LHCN-M2 (cell line): Measurements from ENCODE around the gene ZNF837. TPM values are rescaled to one million over a fixed set of nuclear protein-coding genes. Genes with fewer than 3 reads are reported as not detected.

Experiments used
- DNase-seq: peaks from one replicate; pipeline ENCODE4 v3.0.0-alpha.2; 2012; ENCODE audit warnings: low read depth
- total RNA-seq: library from RNA; depleted of rRNA; stranded (reverse); fragments of >200 nt; gene quantifications from 2 replicates; pipeline ENCODE4 v1.2.3, GENCODE V29; 2014

The ZNF837 gene
- total RNA-seq, 1 experiment from 2014 or later, result 4.6 TPM

DNA sequence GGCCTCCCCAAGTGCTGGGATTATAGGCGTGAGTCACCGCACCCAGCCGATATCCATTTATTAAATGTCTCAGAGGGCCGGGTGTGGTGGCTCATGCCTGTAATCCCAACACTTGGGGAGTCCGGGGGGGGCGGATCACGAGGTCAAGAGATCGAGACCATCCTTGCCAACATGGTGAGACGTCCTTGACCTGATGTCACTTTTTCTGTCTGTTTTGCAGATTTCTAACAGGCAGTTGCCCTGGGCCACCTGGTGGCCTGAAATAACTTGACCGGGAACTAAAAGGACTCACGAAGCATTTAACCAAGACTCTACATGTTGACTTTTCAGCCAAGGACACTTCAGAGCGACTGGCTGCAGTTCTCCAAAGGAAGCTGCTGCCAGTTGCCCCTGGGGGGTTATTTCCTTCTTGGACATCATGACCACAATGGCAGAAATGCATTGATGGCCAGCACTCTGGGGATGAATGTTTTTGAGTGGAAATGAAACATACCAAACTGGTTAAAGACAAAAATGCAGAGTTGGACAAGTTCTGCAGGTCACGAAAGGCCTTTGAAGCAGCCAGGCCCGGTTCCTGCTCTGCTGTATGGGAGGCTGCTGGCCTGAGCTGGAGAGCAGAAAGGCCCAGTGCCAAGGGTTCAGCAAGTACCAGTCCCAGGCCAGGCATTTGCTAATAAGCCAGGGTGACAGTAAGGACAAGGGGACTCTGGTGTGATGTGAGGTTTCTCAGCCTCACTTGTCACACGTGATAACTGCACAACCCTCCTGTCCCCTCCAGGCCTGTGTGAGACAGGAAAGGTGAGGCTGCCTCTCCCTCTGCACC is 8.3 kb downstream of the ZNF837 start:
- DNase-seq, result no peak

DNA sequence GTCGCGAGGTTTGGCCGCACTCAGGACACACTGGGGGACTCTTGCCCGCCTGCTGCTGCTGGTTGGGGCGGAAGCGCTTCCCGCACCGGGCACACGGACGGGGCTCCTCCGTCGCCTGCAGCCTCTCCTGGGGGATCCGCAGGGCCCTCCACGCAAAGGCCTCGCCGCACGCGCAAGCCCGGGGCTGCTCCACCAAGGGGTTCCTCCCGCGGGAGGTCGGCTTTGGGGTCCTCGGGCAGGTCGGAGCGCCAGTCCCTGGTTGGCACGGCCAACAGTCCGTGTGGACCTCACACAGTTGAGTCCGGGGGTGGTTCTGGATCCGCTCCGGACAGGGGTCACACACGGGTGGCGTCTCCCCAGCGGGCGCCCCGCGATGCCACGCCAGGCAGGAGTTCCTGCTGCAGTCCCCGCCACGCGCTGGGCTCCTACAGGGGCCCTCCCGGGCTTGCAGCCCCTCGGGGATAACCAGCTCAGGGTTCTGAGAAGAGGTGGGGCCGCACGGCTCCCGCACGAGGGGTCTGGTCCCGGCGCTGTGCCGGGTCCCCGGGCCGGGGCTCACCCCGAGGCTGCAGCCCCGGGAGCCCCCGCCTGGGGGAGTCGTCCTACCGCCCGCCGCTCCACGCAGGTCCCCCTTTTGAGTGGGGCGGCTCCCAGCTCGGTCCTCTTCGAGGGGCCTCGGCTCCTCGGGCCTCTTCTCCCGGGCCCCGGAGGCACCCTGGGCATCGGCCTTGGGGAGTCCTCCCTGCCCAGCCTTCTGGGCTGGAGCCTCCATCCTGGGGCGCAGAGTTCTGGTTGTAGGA is 12.1 kb downstream of the ZNF837 start:
- DNase-seq, result no peak

DNA sequence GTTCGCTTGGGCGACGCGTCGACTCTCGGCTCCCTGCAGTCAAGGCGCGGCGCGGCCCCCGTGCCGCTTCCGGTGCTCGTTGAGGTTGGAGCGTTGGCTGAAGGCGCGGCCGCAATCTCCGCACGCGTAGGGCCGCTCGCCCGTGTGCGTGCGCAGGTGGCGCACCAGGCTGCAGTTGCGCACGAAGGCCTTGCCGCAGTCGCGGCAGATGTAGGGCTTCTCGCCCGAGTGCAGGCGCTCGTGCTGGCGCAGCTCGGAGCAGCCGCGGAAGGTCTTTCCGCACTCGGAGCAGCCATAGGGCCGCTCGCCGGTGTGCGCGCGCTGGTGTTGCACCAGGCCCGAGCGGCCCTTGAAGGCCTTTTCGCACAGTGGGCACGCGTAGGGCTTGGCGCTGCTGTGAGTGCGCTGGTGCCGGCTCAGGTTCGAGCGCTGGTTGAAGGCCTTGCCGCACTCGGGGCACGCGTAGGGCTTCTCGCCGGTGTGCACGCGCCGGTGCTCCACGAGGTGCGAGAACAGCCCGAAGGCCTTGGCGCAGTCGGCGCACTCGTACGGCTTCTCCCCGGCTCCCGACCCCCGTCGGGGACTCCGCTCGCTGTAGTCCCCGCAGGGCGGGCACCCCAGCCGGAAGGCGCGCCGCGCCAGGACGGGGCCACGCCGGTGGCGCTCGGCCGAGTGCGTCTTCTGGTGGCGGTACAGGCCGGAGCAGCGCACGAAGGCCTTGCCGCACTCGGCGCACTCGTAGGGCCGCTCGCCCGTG is 13.0 kb downstream of the ZNF837 start:
- DNase-seq, result no peak

DNA sequence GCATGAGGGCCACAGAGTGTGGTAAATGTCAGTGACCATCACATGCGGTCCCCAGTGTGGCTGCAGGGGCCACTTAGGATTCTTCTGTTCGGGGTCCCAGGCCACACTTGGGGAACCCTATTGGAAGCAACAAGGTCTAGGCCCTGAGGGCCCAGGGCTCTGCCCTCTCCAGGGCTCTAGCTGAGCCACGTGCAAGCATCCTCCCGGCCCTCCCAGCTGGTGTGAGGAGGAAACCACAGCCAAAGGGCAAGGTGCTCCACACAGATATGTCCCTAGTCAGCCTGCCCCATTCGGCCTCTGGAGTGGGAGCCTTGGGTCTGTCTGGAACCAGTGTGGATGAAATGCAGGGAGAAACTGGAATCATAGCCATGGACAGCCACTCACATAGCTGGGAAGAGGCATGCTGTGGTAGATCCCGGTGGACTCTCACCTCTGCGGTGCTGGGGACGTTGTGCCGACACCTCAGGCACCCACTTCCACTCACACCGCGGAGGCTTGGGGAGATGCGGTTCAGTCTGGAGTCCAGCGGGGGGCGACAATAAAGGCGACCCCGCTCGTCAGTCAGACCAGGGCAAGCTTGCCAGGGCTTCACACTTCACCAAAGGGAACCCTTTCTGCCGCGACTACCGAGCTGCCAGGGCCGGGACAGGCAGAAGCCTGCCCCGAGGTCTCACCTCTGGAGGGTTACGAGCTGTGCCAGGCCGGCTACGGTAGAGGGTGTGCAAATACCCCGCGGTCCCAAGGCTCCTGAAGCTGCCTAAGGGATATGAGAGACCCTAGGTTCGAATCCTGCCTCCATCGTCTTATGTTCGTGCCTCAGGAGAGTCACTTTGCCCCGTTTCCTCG is 14.0 kb downstream of the ZNF837 start:
- DNase-seq, result no peak

DNA sequence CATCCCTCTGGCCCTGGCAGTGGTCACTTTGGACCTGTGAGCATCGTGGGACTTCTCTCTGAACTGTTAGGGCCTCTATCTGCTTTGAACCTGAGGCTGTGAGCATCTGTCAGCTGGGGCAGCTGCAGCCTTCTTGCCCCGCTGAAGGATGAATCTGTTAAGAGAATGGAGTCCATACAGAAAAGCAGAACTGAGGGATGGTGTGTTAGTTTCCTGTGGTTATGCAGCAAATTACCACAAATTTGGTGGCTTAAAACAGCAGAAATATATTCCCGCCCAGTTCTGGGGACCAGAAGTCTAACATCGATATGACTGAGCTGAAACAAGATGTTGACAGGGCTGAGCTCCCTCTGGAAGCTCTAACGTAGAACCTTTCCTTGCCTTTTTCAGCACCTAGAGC is 16.7 kb downstream of the ZNF837 start:
- no peak for DNase-seq

DNA sequence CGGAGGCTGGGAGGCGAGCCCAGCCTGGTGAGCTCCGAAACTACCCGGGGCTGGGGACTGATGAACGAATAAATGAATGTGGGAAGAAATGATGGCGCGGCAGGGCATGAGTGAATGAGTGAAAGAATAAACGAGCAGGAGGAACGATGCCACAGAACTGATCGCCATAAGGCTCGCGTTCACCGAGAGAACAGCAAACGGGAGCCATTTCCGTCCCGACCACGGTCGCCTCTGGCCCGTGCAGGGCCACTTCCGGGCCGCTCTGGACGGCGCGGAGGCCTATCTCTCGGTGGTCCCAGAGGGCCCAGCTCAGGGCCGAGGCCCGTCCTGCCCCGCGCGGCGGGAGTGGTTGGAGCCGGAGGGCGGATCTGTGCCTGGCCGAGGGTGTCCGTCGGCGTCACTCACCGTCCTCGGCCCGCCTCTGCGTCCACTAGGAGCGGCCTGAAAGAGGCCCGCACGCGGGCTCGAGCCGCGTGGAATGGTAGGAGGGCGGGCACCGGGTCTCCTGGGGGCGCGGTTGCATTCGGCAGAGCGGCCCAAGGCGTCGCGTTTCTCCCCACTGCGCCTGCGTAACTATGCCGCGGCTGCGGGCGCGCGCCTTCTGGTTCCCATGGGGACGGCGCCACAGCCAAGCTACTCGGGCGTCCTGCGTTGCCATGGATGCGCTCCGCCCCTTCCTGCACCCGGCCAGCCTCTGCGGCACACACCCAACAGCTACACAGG is 18.4 kb downstream of the ZNF837 start, which contains the start of gene ZNF497:
TSS of gene ZNF497 (minus strand) at position 480 of the 723 bp plus-strand sequence. CDS start 5,116 bp downstream, outside the sequence.
- peak; percentile 93 for DNase-seq

DNA sequence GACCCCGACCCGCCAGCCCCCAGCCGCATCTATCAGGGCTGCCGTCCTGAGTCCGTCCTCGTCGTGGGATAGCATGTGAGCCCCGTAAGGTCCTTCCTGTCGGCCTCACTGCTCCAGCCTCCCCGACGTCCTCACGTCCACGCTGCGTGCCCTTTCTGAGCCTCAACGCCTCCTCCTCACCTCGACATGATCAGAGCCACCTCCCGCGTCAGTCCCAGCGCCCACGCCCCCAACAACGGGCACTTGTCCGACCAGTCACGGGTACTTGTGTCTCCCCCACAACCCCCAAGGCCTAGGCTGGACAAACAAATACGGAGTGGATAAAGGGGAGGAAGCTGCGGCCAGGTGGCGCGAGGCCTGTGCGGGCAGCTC is 18.9 kb downstream of the ZNF837 start:
- peak; percentile 54 for DNase-seq

DNA sequence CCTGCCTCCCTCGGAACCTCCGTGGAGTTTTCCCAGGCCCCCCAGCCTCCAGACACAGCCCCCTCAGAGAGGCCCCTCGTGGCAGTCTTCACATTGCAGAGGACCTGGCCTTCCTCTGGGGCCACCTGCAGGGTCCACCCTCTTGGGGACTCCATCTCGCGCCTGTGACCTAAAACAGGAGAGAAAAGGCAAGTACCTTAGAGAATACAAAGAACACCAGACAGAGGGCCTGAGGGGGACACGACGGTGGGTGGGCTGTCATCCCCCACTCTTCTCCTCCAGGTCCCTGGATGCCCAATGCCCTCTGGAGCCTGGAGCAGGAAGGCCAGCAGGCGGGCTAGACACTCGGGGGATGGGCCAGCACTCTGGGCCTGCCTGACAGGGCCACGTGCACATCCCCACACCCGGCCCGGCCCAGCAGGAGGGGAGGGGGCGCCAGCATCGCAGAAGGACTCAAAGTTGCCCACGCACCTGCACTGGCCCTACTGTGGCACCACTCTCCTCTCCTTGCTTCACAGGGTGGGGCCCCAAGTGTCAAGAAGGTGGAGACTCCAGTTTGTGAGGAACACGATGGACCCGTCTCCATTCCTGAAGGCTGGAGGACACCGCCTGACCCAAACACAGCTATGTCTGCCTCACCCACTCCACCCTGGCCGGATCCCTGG is 23.2 kb downstream of the ZNF837 start:
- DNase-seq, result no peak

DNA sequence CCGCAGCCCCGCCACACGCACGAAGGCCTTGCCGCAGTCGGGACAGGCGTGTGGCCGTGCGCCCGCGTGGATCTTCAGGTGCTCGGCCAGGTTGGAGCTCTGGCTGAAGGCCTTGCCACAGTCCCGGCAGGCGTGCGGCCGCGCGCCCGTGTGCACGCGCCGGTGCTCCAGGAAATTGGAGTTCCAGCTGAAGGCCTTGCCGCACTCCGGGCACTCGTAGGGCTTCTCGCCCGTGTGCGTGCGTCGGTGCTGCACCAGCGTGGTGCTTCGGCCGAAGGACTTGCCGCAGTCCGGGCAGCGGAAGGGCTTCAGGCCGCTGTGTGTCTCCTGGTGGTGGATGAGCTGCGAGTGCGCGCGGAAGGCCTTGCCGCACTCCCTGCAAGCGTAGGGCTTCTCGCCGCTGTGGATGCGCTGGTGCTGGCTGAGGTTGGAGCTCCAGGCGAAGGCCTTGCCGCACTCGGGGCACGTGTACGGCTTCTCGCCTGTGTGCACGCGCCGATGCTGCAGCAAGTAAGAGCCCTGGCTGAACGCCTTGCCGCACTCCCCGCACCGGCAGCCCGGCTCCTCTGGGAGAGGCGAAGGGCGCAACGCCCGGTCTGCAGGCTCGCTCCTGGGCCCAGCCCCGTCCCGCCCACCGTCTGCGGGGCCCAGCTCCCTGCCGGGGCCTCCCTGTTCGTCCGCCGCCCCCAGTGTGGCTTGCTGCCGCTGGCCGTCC is 23.9 kb downstream of the ZNF837 start:
- no peak for DNase-seq

DNA sequence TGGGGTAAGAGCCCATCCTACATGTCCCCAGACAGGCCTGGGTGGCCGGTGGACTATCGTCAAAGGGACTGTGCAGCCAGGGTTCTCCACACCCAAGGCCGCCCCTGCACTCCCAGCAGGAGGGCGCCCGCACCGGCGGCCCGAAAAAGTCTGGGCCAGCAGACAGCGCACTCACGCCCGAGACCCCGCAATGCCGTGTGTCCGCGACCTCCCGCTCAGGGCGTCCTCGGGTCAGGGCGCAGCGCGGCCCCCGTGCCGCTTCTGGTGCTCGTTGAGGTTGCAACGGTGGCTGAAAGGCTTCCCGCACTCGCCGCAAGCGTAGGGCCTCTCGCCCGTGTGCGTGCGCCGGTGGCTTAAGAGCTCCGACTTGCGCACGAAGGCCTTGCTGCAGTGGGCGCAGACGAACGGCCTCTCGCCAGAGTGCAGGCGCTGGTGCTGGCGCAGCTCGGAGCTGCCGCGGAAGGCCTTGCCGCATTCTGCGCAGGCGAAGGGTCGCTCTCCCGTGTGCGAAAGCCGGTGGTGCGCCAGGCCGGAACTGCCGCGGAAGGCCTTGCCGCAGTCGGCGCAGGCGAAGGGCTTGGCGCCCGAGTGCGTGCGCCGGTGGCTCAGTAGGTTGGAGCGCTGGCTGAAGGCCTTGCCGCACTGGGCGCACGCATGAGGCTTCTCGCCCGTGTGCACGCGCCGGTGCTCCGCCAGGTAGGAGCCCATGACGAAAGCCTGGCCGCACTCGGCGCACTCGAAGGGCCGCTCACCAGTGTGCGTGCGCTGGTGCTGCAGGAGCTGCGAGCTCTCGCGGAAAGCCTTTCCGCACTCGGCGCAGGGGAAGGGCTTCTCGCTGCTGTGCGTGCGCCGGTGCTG is 24.7 kb downstream of the ZNF837 start:
- peak; percentile 29 for DNase-seq

DNA sequence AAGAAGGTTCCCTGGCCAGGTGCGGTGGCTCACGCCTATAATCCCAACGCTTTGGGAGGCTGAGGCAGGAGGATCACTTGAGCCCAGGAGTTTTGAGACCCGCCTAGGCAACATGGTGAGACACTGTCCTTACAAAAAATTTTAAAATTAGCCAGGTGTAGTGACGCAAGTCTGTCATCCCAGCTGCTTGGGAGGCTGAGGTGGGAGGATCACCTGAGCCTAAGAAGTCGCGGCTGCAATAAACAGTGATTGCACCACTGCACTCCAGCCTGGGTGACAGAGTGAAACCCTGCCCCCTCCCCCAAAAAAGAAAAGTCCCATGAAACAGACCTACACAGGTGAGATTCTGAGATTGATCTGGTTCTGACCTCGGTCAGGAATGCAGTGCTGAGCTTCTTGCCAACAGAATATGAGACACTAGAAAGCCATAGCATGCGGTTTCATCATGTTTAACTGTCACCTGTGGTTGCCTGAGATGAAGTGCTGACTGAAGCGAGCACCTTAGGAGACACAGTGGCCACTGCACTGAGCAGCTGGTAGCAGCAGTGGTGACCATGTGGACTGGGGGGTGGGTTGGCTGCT is 25.5 kb downstream of the ZNF837 start:
- no peak for DNase-seq

DNA sequence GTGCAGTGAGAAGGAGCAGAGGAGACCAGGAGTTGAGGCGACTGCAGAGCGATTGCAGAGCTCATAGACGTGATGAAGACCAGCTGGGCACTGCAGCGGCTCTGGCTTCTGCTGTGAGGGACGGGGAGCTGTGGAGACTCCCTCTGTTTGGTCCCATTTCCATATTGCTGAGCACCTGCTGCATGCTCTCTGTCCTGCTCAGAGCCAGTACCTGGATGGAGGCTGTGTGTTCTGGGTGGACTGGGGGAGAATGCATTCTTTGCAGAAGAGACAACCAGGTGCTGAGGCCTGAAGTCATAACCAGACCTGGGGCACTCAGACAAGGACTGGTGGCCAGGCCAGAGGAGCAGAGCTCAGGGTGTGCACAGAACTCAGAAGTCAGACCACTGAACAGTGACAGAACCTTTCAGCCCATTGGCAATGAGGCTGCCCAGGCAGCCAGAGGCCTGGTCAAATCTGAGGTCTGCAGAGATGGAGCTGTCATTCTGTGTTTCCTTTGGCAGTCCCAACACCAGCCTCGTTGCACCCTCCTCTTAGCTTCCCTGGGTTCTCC is 26.3 kb downstream of the ZNF837 start:
- DNase-seq, result no peak

DNA sequence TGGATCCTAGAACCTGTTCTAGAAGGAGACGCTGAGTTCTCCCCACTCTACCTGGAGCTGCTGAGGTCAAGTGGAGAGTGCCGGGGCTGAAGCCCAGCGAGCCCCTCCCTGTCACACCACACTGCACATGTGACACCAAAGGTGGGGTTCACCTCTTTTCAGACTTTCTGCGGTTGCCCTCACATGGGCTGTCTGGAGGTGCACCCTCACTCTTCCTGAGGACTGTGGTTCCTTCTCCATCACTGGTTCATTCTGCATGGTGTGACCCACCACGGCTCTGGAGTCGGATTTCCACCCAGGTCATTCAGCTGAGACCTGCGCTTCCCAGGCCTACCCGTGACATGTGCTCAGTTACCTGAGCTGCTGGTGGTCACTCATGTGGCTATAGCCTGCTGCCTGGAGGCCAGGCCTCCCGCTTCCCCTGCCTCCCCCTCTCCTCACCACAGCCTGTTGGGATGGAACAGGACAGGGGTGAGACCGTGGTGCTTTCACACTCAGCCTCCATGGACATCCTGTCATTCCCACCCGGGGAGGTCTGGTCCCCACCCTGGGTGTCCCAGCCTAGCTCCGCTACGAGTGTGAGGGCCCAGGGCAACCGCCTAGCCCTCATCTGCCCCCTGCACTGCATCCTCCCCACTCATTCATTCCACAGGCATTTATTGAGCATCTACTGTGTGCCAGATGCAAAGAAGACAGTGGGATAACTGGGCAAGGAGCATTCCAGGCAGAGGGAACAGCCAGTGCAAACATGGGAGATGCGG is 26.9 kb downstream of the ZNF837 start:
- no peak for DNase-seq

DNA sequence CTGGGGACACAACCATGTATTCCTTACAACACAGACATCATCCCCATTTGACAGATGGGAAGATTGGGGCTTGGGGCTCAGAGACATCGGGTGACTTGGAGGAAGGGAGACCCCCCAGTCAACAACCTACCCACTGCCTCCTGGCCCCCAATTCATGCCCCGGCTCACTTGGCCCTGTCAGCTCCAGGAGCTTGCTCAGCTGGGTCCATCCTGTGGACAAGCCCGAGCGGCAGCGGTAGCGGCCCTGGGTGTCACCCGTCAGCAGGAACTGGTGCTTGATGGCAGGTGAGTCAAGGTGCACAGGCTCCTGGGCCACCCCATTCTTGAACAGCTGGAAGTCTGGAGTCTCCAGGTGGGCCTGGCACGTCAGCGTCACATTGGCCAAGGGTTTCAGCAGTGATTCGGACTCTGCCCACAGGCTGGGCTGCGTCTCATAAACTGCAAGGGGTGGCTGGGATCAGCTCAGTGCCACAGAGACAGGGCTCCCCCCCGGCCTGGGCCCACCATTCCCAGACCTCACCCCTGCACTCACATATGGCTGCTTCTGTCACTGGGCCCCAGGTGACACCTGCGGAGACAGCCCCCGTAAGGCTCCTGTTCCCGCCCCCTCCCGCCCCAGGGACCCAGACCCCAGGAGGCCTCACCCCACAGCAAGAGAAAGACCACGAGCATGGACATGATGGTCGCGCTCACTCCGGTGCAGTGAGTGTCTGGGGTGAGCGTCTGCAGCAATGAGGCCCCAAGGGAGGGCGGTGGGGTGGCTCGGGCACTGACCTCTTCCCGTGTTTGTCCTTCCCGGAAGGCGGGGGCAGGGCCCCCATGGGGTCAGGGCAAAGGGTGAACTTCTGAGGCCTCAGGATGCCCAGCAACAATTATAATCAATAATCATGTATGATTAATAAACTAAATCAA is 27.8 kb downstream of the ZNF837 start, which contains the start of gene A1BG:
TSS of gene A1BG (minus strand) at position 733 of the 912 bp plus-strand sequence. CDS start at position 678, 55 bp downstream.
- no peak for DNase-seq

DNA sequence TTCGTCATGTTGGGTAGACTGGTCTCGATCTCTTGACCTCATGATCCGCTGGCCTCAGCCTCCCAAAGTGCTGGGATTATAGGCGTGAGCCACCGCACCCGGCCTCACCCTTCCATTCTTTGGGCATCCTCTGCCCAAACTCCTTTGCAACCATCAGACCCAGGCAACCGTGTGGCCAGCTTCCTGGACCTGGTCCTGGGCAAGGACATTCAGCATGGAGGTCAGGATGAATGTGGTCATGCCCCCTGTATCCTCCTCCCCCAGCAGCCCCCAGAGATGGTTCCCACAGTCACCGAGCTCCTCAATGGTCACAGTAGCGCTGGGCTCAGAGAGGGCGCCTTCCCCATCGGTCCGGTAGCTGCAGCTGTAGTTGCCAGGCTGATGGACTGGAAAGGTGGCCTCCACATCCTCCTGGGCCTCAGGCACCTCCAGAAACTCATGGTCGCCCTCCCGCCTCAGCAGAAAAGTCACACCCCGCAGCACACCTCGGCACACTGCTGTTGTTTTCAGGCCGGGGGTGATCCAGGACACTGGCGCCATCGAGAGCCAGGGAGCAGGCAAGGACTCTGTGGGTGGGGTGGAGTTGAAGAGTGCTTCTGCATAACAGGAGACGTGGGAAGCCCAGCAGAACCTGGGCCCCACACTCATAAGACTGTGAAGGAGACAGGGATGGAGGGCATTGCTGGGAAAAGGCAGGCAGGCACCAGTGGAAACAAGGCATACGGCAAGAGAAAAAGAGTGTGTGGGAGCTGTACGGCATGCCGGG is 28.7 kb downstream of the ZNF837 start:
- DNase-seq, result no peak
